K562 (cell line): Measurements from ENCODE around the gene EXOC4. TPM values are rescaled to one million over a fixed set of nuclear protein-coding genes. Genes with fewer than 3 reads are reported as not detected.

ENCODE experiments used
- ATAC-seq: fragments of 200-7000 bp; cut with Tn5 transposase; 3 replicates; pipeline ENCODE4 v1.9.1; 2020; ENCODE audit warnings: moderate library complexity
- BruUV-seq: library from RNA; stranded (reverse); fragments of 400-500 nt; replicated peaks from 2 replicates; lab custom pipeline; 2021; lab: Mats Ljungman, UMichigan
- CTCF ChIA-PET: fragments of 300-600 bp; formaldehyde crosslinking; extraction: SDS; loops from one replicate; lab custom pipeline; 2021; ENCODE audit warnings: low intra/inter-chr PET ratio; lab: Yijun Ruan, JAX
- POLR2A ChIA-PET: fragments of 300-600, 350-650 bp; sonication (Branson Sonifier 250); formaldehyde crosslinking; extraction: SDS; loops from one replicate; lab custom pipeline; 2021; ENCODE audit warnings: antibody characterized with exemption, inconsistent platforms; lab: Yijun Ruan, JAX
- DNase-seq, 4 experiments: peaks; one replicate each; pipeline versions ENCODE4 v3.0.0 to v3.0.0-alpha.2; 2011 to 2018; ENCODE audit warnings: low spot score in 3 of 4, mixed read lengths in 3 of 4; ENCODE audit errors: extremely low read depth in 1 of 4
- FAIRE-seq: peaks from 2 replicates; lab custom pipeline; 2011; peaks lifted over from hg19 to GRCh38; lab: Jason Lieb, UNC
- H2AFZ ChIP-seq: 2 replicates; pipeline ENCODE4 v1.6.0; 2011; ENCODE audit warnings: low read depth, low read length, control low read depth, inconsistent platforms
- H3K27ac ChIP-seq: fragments of 200-600 bp; 3 replicates; pipeline ENCODE4 v1.8.0; 2011; ENCODE audit warnings: low read depth, mild to moderate bottlenecking, control low read depth, inconsistent platforms, low read length, moderate library complexity, mixed read lengths; ENCODE audit errors: extremely low read depth
- H3K27me3 ChIP-seq, 2 experiments: fragments of 300-600 bp in 1 of 2; 2 replicates in 1 of 2; 3 replicates in 1 of 2; pipeline versions ENCODE4 v1.6.0 to v1.8.0; 2011; ENCODE audit warnings: inconsistent platforms in 2 of 2, low read length in 2 of 2, mild to moderate bottlenecking in 1 of 2, mixed read lengths in 1 of 2, moderate library complexity in 1 of 2; ENCODE audit not compliant: control insufficient read depth in 2 of 2, insufficient read depth in 2 of 2
- H3K36me3 ChIP-seq: fragments of 300-600 bp; 3 replicates; pipeline ENCODE4 v1.8.0; 2011; ENCODE audit warnings: mild to moderate bottlenecking, low read length, inconsistent platforms; ENCODE audit not compliant: control insufficient read depth, insufficient read depth
- H3K4me1 ChIP-seq, 2 experiments: fragments of 200-600 bp in 1 of 2; replicated peaks in 1 of 2; 2 replicates in 1 of 2; 3 replicates in 1 of 2; pipeline versions ENCODE4 v1.5.1 to v1.8.0; 2011; ENCODE audit warnings: inconsistent platforms in 2 of 2, low read length in 2 of 2, mild to moderate bottlenecking in 1 of 2, mixed read lengths in 1 of 2, moderate library complexity in 1 of 2; ENCODE audit not compliant: control insufficient read depth in 2 of 2, insufficient read depth in 2 of 2
- H3K4me2 ChIP-seq: 2 replicates; pipeline ENCODE4 v1.6.1; 2011; ENCODE audit warnings: low read length, control low read depth, inconsistent platforms, mixed read lengths; ENCODE audit not compliant: insufficient read depth
- H3K4me3 ChIP-seq: fragments of 200-600 bp; sonication (generic), shearing (Covaris generic); 2 replicates; pipeline ENCODE4 v1.5.1; 2016; ENCODE audit warnings: control low read depth, inconsistent platforms
- H3K79me2 ChIP-seq: fragments of 200-600 bp; 3 replicates; pipeline ENCODE4 v1.8.0; 2011; ENCODE audit warnings: low read length, inconsistent platforms; ENCODE audit not compliant: control insufficient read depth, insufficient read depth
- H3K9ac ChIP-seq, 2 experiments: 2 replicates each; pipeline versions ENCODE4 v1.6.0 to v1.6.1; 2011; ENCODE audit warnings: low read depth in 2 of 2, low read length in 2 of 2, control low read depth in 1 of 2, inconsistent platforms in 1 of 2, mild to moderate bottlenecking in 1 of 2, mixed read lengths in 1 of 2; ENCODE audit not compliant: insufficient read depth in 1 of 2
- H3K9me1 ChIP-seq: one replicate; pipeline ENCODE4 v1.6.0; 2011; ENCODE audit warnings: inconsistent platforms, mild to moderate bottlenecking, low read length, moderate library complexity; ENCODE audit not compliant: control insufficient read depth, insufficient read depth
- H3K9me3 ChIP-seq: replicated peaks from 2 replicates; pipeline ENCODE4 v1.5.1; 2011; ENCODE audit warnings: low read depth, low read length, inconsistent platforms; ENCODE audit not compliant: control insufficient read depth, insufficient read depth
- H4K20me1 ChIP-seq: replicated peaks from 2 replicates; pipeline ENCODE4 v1.6.1; 2011; ENCODE audit warnings: low read length, inconsistent platforms, mixed read lengths; ENCODE audit not compliant: control insufficient read depth, insufficient read depth
- POLR2G ChIP-seq: fragments of 200-400 bp; formaldehyde crosslinking; IDR thresholded peaks from 2 replicates; pipeline ENCODE4 v1.6.1; 2017; ENCODE audit warnings: low read depth, mild to moderate bottlenecking, antibody characterized with exemption, low read length, moderate library complexity
- ZNF253 ChIP-seq: fragments of 250-450 bp; sonication (Bioruptor Pico); conservative IDR thresholded peaks from 2 replicates; pipeline ENCODE4 v1.6.1; 2021; ENCODE audit warnings: mild to moderate bottlenecking
- WGBS: fragments of 100-300 bp; shearing (Covaris generic); methylation state at CpG from one replicate; pipeline ENCODE4 v1.1.6; 2016; ENCODE audit warnings: low coverage, mixed read lengths; ENCODE audit not compliant: insufficient coverage; ENCODE audit errors: missing lambda C conversion rate; 5-methylcytosine and 5-hydroxymethylcytosine counted together
- in situ Hi-C: fragments of 300-500 bp; cut with MboI; formaldehyde crosslinking; loops from 4 replicates; pipeline ENCODE4 v1.15.0; 2018; ENCODE audit warnings: inconsistent platforms, mixed read lengths
- intact Hi-C: fragments of 100-400 bp; cut with micrococcal nuclease; formaldehyde crosslinking; loops from 2 replicates; pipeline ENCODE4 v1.14.2; 2022
- polyA plus RNA-seq, 8 experiments: library from polyadenylated mRNA; depleted of rRNA in 4 of 8; stranded (reverse) in 5 of 8; unstranded in 3 of 8; fragments of >200 nt; fragmentation: Nextera tagmentation in 2 of 8; fragmentation: Illumina TruSeq in 1 of 8; extraction: Ambion mirVana in 2 of 8; extraction: Trizol in 1 of 8; gene quantifications; 2 replicates each; pipeline versions ENCODE4 v1.2.1 to v1.2.3, GENCODE V29; 2011 to 2014; ENCODE audit warnings: inconsistent platforms in 1 of 8, missing spikeins in 1 of 8
- total RNA-seq, 7 experiments: library from RNA; depleted of rRNA in 6 of 7; stranded (reverse); fragments of >200 nt in 6 of 7; fragmentation: Illumina TruSeq in 2 of 7; extraction: Trizol in 2 of 7; gene quantifications; 2 replicates each; pipeline versions ENCODE4 v1.2.1 to v1.2.3, GENCODE V29; 2011 to 2021; ENCODE audit warnings: low replicate concordance in 1 of 7
- TF ChIP-seq, protein P1 (sequence below), 3 experiments: fragments of 200-800 bp in 1 of 3; fragments of 250-450 bp in 1 of 3; fragments of 450-650 bp in 1 of 3; sonication (Bioruptor Pico) in 1 of 3; sonication (Bioruptor generic) in 1 of 3; formaldehyde crosslinking in 1 of 3; IDR thresholded peaks; 2 replicates each; pipeline versions ENCODE4 v1.6.1 to v1.8.0; 2016 to 2022; ENCODE audit warnings: mild to moderate bottlenecking in 2 of 3, missing genetic modification characterization in 2 of 3, missing compliant biosample characterization in 1 of 3, moderate library complexity in 1 of 3

EXOC4 gene
- total and polyA plus RNA-seq, 9 of the 15 experiments (the other 6 are each of a cell fraction or from before 2014, with no cell fraction given) = 18.5 to 73.1 (median 46.6) TPM

DNA sequence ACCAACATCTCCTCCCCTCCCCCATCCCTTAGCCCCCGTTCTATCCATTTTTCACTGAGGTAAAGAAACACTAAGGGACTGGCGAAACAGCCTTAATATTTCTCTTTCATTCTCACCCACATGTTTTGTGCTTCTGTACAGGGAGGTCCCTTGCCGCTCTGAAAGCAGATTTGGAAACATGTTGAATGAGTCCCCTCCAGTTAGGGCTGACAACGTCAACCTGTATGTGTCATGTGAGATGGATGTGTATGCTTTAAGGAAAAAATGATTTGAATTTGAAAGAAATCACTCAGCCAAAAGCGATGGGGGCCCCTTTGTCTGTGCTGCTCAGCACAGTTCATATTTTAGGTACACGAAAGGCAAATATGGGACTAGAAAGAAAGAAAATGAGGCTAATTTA is 560.0 kb downstream of the EXOC4 start:
- no peak overlapping the region for H2AFZ ChIP-seq
- no TSS peak for BruUV-seq
- H3K27me3 ChIP-seq = no peaks in the 10 kb centered on the region
- H3K4me1 ChIP-seq = no peaks in the 10 kb centered on the region; a peak in 1 of 5 replicates
- H3K9me1 ChIP-seq = no peaks in the 10 kb centered on the region
- no peaks in the 10 kb centered on the region for H3K9me3 ChIP-seq
- ATAC-seq (no peak), FAIRE-seq (no peak), DNase-seq (no peak)
- no peaks in the 10 kb centered on the region for H4K20me1 ChIP-seq
- no peak overlapping the region for H3K27ac ChIP-seq
- in situ Hi-C loops (no loop called here), intact Hi-C loops (no loop called here)
- no peak overlapping the region for H3K4me3 ChIP-seq
- H3K4me2 ChIP-seq = no peak overlapping the region
- no peaks in the 10 kb centered on the region for H3K79me2 ChIP-seq
- ChIA-PET POLR2A (no interaction called here), CTCF (no interaction called here)
- no peak overlapping the region for H3K9ac ChIP-seq
- WGBS = 41% methylated on average over 6 of the region's 6 CpGs
- TF ChIP-seq, protein P1, sequence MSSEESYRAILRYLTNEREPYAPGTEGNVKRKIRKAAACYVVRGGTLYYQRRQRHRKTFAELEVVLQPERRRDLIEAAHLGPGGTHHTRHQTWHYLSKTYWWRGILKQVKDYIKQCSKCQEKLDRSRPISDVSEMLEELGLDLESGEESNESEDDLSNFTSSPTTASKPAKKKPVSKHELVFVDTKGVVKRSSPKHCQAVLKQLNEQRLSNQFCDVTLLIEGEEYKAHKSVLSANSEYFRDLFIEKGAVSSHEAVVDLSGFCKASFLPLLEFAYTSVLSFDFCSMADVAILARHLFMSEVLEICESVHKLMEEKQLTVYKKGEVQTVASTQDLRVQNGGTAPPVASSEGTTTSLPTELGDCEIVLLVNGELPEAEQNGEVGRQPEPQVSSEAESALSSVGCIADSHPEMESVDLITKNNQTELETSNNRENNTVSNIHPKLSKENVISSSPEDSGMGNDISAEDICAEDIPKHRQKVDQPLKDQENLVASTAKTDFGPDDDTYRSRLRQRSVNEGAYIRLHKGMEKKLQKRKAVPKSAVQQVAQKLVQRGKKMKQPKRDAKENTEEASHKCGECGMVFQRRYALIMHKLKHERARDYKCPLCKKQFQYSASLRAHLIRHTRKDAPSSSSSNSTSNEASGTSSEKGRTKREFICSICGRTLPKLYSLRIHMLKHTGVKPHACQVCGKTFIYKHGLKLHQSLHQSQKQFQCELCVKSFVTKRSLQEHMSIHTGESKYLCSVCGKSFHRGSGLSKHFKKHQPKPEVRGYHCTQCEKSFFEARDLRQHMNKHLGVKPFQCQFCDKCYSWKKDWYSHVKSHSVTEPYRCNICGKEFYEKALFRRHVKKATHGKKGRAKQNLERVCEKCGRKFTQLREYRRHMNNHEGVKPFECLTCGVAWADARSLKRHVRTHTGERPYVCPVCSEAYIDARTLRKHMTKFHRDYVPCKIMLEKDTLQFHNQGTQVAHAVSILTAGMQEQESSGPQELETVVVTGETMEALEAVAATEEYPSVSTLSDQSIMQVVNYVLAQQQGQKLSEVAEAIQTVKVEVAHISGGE (CRISPR knock-in tag; IDR thresholded peaks at IDR 0.05) = no peak
- TF ChIP-seq ZNF253 (CRISPR knock-in tag) (no peak), POLR2G (no peak)
- TF ChIP-seq, all 486 proteins: peak for 0
- no peaks in the 10 kb centered on the region for H3K36me3 ChIP-seq
